NOMO-1 (cell line): Measurements from ENCODE around the gene RGS9BP.
"Not testable (repeated sequence)": the region's sequence is repeated elsewhere in the genome, so short reads cannot be mapped to it uniquely, and the experiment has no call there.

Experiments used
- DNase-seq, 2 experiments: peaks; one replicate each; lab custom pipeline; 2025; ENCODE audit not compliant: unreplicated experiment in 2 of 2; lab: John Stamatoyannopoulos, UW

The RGS9BP gene

GRCh38 chr19:32694316-32694715 is 18.7 kb downstream of the RGS9BP start:
- not testable (repeated sequence) for DNase-seq

- DNase-seq, result not testable (repeated sequence)
These were observed 19.2 kb downstream of the RGS9BP start for GRCh38 chr19:32694851-32695250.

GRCh38 chr19:32695506-32695905 is 19.9 kb downstream of the RGS9BP start:
- DNase-seq, result peak in 1 of 2 experiments; percentile 22

- DNase-seq, result not testable (repeated sequence)
These were observed 21.1 kb downstream of the RGS9BP start for GRCh38 chr19:32696771-32697170.

GRCh38 chr19:32700129-32700528 is 24.5 kb downstream of the RGS9BP start:
- DNase-seq, result not testable (repeated sequence)

- DNase-seq, result no peak
These were observed 26.4 kb downstream of the RGS9BP start for GRCh38 chr19:32702010-32702409.

- DNase-seq, result not testable (repeated sequence)
These were observed 28.4 kb downstream of the RGS9BP start for GRCh38 chr19:32704006-32704405.

- DNase-seq, result no peak
These were observed 32.8 kb downstream of the RGS9BP start for GRCh38 chr19:32708457-32708856.

GRCh38 chr19:32709032-32709431 is 33.4 kb downstream of the RGS9BP start:
- DNase-seq, result no peak

- DNase-seq, result no peak
These were observed 36.1 kb downstream of the RGS9BP start for GRCh38 chr19:32711747-32712146.

GRCh38 chr19:32716203-32716602 is 40.6 kb downstream of the RGS9BP start:
- DNase-seq, result not testable (repeated sequence)

- no peak for DNase-seq
These were observed 41.8 kb downstream of the RGS9BP start for GRCh38 chr19:32717496-32717895.

GRCh38 chr19:32718286-32718685 is 42.6 kb downstream of the RGS9BP start:
- DNase-seq, result no peak

- DNase-seq, result no peak
These were observed 44.0 kb downstream of the RGS9BP start, which contains the start of gene TDRD12 for GRCh38 chr19:32719611-32720059. Gene TDRD12, plus strand, starts transcription at chr19:32719767. Its CDS starts 306 bp downstream, at chr19:32720073.

- DNase-seq, result no peak
These were observed 44.7 kb downstream of the RGS9BP start for GRCh38 chr19:32720216-32720935.

GRCh38 chr19:32720936-32721250 is 45.2 kb downstream of the RGS9BP start:
- DNase-seq, result no peak
